NB4 (cell line): Measurements from ENCODE around the gene CNN2.

Experiments used
- CTCF ChIP-seq: IDR thresholded peaks from one replicate; pipeline ENCODE4 v1.5.1; 2012; ENCODE audit warnings: low read depth, low read length
- POLR2A ChIP-seq: IDR thresholded peaks from 2 replicates; pipeline ENCODE4 v1.6.1; 2011; ENCODE audit warnings: mild to moderate bottlenecking; ENCODE audit not compliant: insufficient read length; ENCODE audit errors: extremely low read depth

GRCh38 chr19:1052349-1052975 is 26.1 kb downstream of the CNN2 start:
- TF ChIP-seq POLR2A (no peak), CTCF (no peak)
